ENCODE measurements around the gene CTPS2.

The CTPS2 gene

DNA sequence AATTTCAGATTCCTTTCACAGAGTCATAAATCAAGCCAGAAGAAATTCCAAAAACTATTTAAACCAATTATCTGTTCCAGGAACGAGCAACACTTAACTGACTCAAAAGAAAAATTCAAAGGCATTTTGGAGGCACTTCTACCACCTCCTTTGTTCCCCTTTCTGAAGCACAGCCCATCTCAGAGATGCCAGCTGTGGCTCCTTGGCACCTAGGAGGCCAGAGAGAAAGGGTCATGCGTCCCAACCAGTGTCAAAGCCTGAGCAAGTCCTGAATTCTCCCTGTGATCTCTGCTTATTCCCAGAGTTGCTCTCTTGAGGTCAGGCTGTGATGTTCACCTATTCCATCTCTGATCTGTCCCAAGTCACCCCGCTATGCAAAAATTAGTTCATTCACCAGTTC is 167.5 kb downstream of the CTPS2 start:
- DNase-seq, result no peak

Data from CD4-positive, alpha-beta T cell treated with Interferon alpha-2 for 1 hour (primary cell).